GM12873 (cell line): ENCODE results near the gene SLC39A11.

Experiments
- CTCF ChIP-seq: IDR thresholded peaks from 2 replicates; pipeline ENCODE4 v1.5.1; 2012; ENCODE audit warnings: low read depth, mild to moderate bottlenecking, moderate library complexity, low read length, control low read depth; ENCODE audit not compliant: insufficient read depth; ENCODE audit errors: missing control alignments

Gene SLC39A11

DNA sequence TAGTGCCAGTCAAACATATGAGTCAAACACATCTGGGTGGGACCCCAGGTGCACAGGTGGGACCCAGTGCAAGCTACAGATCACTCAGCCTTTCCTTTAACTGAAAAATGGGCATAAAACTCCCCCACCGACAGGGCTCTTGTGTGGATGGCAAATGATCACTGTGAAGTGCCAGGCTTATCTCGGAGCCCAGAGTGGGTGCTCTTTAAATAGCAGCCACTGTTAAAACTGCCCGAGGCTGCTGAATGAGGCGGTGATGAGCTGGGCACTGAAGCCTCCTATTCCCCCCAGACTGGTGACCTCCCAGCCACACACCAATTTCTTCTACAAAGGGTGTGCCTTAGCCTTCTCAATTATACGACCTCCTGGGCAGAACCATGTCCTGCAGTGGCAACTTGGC, 433.8 kb downstream of the SLC39A11 start:
- no peak for TF ChIP-seq CTCF

GRCh38 chr17:72657467-72658317, 434.8 kb downstream of the SLC39A11 start:
- TF ChIP-seq CTCF: no peak

- TF ChIP-seq CTCF: no peak
These were observed 436.2 kb downstream of the SLC39A11 start for GRCh38 chr17:72656130-72656763.

DNA sequence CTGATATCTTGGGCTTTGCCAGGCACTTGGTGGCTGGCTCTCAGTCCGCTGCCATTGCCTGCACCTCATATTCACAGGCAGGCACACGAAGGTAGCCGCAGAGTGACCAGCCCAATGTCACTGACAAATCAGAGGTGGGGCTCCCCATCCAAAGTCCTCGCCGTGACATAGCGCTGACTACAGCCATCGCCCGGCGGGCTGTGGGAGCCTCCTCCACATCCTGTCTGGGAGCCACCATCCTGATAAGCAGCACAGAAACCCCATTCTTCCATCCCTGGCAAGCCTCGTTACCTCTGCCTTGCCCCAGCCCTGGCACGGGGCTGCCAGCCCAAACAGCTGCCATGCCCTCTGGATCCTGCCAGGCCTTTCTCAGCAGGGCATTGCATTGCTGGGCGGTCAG, 437.8 kb downstream of the SLC39A11 start:
- TF ChIP-seq CTCF: no peak

DNA sequence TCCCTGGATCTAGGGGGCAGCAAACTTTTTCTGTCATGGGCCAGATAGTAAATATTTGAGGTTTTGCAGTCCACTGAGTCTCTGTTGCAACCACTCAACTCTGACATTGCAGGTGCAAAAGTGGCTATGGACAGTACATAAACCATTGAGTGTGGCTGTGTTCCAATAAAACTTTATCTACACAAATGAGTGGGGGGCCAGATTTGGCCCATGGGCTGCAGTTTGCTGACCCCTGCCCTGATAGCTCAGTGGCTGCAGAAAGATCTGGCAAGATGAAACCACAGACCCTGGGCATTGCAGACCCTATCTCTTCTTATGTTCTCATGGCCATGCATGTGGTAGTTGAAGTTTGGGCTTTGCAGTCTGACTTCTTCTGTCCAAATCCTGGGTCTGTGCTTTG, 440.5 kb downstream of the SLC39A11 start:
- TF ChIP-seq CTCF: no peak

DNA sequence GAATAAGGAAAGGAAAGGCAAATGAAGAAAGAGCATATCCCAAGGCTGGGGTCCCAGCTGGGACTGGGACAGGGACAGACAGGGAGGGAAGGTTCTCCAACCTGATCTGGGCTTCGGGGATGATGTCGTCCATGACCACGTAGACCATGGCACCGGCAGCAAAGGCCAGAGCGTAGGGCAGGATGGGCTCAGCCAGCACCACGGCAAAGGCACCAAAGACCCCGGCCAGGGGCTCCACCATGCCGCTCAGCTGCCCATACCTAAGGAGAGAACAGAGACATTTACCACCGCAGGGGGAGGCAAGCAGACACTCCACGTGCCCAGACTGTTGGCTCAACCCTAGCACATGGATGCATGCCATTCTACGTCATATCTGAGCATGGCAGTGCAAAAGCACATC, 443.8 kb downstream of the SLC39A11 start:
- no peak for TF ChIP-seq CTCF

- no peak for TF ChIP-seq CTCF
These were observed 446.3 kb downstream of the SLC39A11 start for GRCh38 chr17:72646176-72646575.
